Lung (tissue), 12 donors: ENCODE measurements around the gene FOXD1. TPM values are rescaled to one million over a fixed set of nuclear protein-coding genes. Genes with fewer than 3 reads are reported as not detected.

Experiments
- ATAC-seq: fragments of 200-7000 bp; cut with Tn5 transposase; one replicate; pipeline ENCODE4 v1.9.1; 2020; ENCODE audit warnings: moderate number of reproducible peaks; ENCODE audit not compliant: insufficient read depth, low FRiP score
- DNase-seq, 3 donors: peaks; one replicate each; pipeline ENCODE4 v3.0.0-alpha.2; 2013 to 2017
- H3K27ac ChIP-seq, 2 donors: one replicate each; pipeline ENCODE4 v1.5.1; 2013; ENCODE audit warnings: mild to moderate bottlenecking in 2 of 2, moderate library complexity in 2 of 2, control low read depth in 1 of 2, inconsistent platforms in 1 of 2, low read depth in 1 of 2, low read length in 1 of 2
- H3K27me3 ChIP-seq, 3 donors: one replicate each; pipeline ENCODE4 v1.5.1; 2013; ENCODE audit warnings: low read length in 2 of 3; ENCODE audit not compliant: control insufficient read depth in 3 of 3, insufficient read depth in 3 of 3
- H3K36me3 ChIP-seq, 4 donors: one replicate each; pipeline ENCODE4 v1.5.1; 2013; ENCODE audit warnings: low read length in 4 of 4, mild to moderate bottlenecking in 1 of 4, moderate library complexity in 1 of 4; ENCODE audit not compliant: control insufficient read depth in 4 of 4, insufficient read depth in 4 of 4
- H3K4me1 ChIP-seq, 5 donors: one replicate each; pipeline ENCODE4 v1.5.1; 2013; ENCODE audit warnings: low read length in 5 of 5, mild to moderate bottlenecking in 2 of 5, moderate library complexity in 1 of 5; ENCODE audit not compliant: control insufficient read depth in 5 of 5, insufficient read depth in 5 of 5
- H3K4me3 ChIP-seq: one replicate; pipeline ENCODE4 v1.5.1; 2013; ENCODE audit warnings: mild to moderate bottlenecking, control low read depth, moderate library complexity
- H3K9ac ChIP-seq, 2 donors: one replicate each; pipeline ENCODE4 v1.5.1; 2013; ENCODE audit warnings: low read length in 2 of 2, control low read depth in 1 of 2; ENCODE audit not compliant: insufficient read depth in 1 of 2
- H3K9me3 ChIP-seq, 4 donors: one replicate each; pipeline ENCODE4 v1.5.1; 2013; ENCODE audit warnings: low read length in 3 of 4, mild to moderate bottlenecking in 1 of 4, moderate library complexity in 1 of 4; ENCODE audit not compliant: control insufficient read depth in 4 of 4, insufficient read depth in 3 of 4
- WGBS, 2 donors: extraction: QIAGEN DNeasy Blood & Tissue Kit; methylation state at CpG; one replicate each; pipeline ENCODE4 v1.1.7; 2013; 5-methylcytosine and 5-hydroxymethylcytosine counted together
- polyA plus RNA-seq, 2 donors: library from polyadenylated mRNA; stranded (reverse); fragments of 200-250 nt; gene quantifications; one replicate each; pipeline ENCODE4 v1.2.1, GENCODE V29; 2013
- total RNA-seq, 2 donors: library from RNA; depleted of rRNA in 1 of 2; stranded (reverse); fragments of >200 nt in 1 of 2; gene quantifications; one replicate each; pipeline ENCODE4 v1.2.1, GENCODE V29; 2014 to 2021
- TF ChIP-seq, protein P1 (sequence below): IDR thresholded peaks from 2 replicates; pipeline ENCODE4 v1.5.1; 2012; ENCODE audit warnings: mild to moderate bottlenecking; ENCODE audit errors: control extremely low read depth, extremely low read depth
- donor health status: control.
- donor health status: control.
- donor health status: Bipolar disorder and iron deficiency.
- donor health status: healthy.
- donor health status: DM: yes; HTN: yes; CAD: no.

The FOXD1 gene
- total and polyA plus RNA-seq, 4 donors: 0.20 to 0.46 (median 0.29) TPM

DNA sequence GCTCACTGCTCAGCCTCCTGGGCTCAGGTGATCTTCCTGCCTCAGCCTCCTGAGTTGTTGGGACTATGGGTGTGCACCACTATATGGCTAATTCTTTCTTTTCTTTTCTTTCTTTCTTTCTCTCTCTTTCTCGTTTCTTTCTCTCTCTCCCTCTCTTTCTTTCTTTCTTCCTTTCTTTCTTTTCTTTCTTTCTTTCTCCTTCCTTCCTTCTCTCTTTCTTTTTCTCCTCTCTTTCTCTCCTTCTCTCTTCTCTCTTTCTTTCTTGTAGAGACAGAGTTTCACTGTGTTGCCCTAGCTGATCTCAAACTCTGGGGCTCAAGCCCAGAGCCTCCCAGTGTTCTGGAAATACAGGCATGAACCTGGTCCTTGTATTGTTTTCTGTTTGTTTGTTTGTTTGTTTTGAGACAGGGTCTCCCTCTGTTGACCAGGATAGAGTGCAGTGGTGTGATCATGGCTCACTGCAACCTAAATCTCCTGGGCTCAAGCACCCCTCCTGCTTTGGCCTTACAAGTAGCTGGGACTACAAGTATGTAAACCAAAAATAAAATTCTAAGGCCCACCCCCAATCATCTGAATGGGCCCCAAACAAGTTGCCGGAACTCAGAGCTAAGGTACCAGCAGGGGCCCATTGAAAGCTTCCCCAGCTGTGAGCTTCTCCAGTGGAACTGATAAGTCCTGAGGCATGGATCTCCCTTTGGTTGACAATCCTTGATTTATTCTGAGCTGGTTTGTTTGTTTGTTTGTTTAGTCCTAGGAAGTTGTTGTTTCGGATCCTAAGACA is 37.7 kb upstream of the FOXD1 start:
- Histone ChIP-seq H3K27ac (no peak overlapping the region), H3K9ac (no peak overlapping the region), H3K27me3 (peaks cover 5 to 6% (median 6%) of the 10 kb centered on the region in 3 donors), H3K4me1 (no peaks in the 10 kb centered on the region), H3K4me3 (no peak overlapping the region), H3K9me3 (no peaks in the 10 kb centered on the region), H3K36me3 (no peaks in the 10 kb centered on the region)
- TF ChIP-seq, protein P1, sequence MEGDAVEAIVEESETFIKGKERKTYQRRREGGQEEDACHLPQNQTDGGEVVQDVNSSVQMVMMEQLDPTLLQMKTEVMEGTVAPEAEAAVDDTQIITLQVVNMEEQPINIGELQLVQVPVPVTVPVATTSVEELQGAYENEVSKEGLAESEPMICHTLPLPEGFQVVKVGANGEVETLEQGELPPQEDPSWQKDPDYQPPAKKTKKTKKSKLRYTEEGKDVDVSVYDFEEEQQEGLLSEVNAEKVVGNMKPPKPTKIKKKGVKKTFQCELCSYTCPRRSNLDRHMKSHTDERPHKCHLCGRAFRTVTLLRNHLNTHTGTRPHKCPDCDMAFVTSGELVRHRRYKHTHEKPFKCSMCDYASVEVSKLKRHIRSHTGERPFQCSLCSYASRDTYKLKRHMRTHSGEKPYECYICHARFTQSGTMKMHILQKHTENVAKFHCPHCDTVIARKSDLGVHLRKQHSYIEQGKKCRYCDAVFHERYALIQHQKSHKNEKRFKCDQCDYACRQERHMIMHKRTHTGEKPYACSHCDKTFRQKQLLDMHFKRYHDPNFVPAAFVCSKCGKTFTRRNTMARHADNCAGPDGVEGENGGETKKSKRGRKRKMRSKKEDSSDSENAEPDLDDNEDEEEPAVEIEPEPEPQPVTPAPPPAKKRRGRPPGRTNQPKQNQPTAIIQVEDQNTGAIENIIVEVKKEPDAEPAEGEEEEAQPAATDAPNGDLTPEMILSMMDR: no peak
- 71 to 78% methylated on average over 3 of the region's 3 CpGs for WGBS, 2 donors
- DNase-seq: no peak
- no peak for ATAC-seq

DNA sequence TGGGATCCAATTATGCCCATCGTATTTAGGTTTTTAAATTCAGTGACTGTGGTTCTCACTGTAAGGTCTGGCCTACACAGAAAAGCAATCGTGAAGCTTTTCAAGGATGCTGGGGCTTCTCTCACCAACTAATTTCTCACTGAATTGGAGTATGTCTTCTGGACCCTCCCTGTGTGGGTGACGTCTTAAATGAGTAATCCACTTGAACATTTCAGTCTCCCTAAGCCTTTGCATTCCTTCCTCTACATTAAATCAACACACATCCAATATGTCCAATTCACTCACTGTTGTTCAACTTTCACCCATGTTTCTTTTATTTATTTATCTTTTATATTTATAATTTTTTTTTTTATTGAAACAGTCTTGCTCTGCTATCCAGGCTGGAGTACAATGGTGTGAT is 37.1 kb upstream of the FOXD1 start:
- H3K4me1 ChIP-seq: no peaks in the 10 kb centered on the region
- H3K9me3 ChIP-seq: no peaks in the 10 kb centered on the region
- ATAC-seq: no peak
- no peak overlapping the region for H3K4me3 ChIP-seq
- no peak for DNase-seq
- TF ChIP-seq, protein P1: no peak
- WGBS, 2 donors: 93% methylated on average over 3 of the region's 3 CpGs
- H3K27me3 ChIP-seq: peaks cover 5 to 6% (median 6%) of the 10 kb centered on the region in 3 donors
- H3K27ac ChIP-seq: no peak overlapping the region
- no peak overlapping the region for H3K9ac ChIP-seq
- H3K36me3 ChIP-seq: no peaks in the 10 kb centered on the region

DNA sequence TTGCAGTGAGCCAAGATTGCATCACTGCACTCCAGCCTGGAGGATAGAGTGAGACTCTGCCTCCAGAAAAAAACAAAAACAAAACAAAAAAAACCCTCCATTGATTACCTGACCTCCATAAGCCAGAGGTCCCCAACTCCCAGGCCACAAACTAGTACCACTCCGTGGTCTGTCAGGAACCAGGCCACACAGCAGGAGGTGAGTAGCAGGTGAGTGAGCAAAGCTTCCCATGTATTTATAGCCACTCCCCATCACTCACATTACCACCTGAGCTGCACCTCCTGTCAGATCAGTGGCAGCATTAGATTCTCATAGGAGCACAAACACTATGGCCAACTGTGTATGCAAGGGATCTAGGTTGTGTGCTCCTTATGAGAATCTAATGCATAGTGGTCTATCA is 35.9 kb upstream of the FOXD1 start:
- TF ChIP-seq, protein P1: no peak
- ATAC-seq: no peak
- Histone ChIP-seq H3K4me1 (no peaks in the 10 kb centered on the region), H3K27ac (no peak overlapping the region), H3K36me3 (no peaks in the 10 kb centered on the region), H3K9ac (no peak overlapping the region), H3K27me3 (peaks cover 5 to 6% (median 6%) of the 10 kb centered on the region in 3 donors), H3K9me3 (no peaks in the 10 kb centered on the region), H3K4me3 (no peak overlapping the region)
- DNase-seq: no peak
- 82 to 88% methylated on average over 1 of the region's 1 CpG for WGBS, 2 donors
